Panc1 (cell line): ENCODE results near the gene SGCB.

Experiments used
- POLR2AphosphoS5 ChIP-seq: IDR thresholded peaks from 2 replicates; pipeline ENCODE4 v1.6.1; 2012; ENCODE audit warnings: mild to moderate bottlenecking, low read depth, low read length, moderate library complexity
- SIN3A ChIP-seq: IDR thresholded peaks from 2 replicates; pipeline ENCODE4 v1.6.1; 2012; ENCODE audit warnings: low read depth, mild to moderate bottlenecking, low read length, moderate library complexity, borderline replicate concordance; ENCODE audit not compliant: insufficient read depth
- TF ChIP-seq, protein P1 (sequence below): fragments of 450-650 bp; IDR thresholded peaks from 2 replicates; pipeline ENCODE4 v1.5.1; 2017; ENCODE audit warnings: mild to moderate bottlenecking
- TF ChIP-seq, protein P2 (sequence below), 2 experiments: IDR thresholded peaks; 2 replicates each; pipeline ENCODE4 v1.6.1; 2011 to 2012; ENCODE audit warnings: low read depth in 2 of 2, control low read depth in 1 of 2, low read length in 1 of 2, mild to moderate bottlenecking in 1 of 2, moderate library complexity in 1 of 2; ENCODE audit not compliant: insufficient read depth in 1 of 2

GRCh38 chr4:52028970-52029369, 9.1 kb downstream of the SGCB start:
- TF ChIP-seq, protein P1, sequence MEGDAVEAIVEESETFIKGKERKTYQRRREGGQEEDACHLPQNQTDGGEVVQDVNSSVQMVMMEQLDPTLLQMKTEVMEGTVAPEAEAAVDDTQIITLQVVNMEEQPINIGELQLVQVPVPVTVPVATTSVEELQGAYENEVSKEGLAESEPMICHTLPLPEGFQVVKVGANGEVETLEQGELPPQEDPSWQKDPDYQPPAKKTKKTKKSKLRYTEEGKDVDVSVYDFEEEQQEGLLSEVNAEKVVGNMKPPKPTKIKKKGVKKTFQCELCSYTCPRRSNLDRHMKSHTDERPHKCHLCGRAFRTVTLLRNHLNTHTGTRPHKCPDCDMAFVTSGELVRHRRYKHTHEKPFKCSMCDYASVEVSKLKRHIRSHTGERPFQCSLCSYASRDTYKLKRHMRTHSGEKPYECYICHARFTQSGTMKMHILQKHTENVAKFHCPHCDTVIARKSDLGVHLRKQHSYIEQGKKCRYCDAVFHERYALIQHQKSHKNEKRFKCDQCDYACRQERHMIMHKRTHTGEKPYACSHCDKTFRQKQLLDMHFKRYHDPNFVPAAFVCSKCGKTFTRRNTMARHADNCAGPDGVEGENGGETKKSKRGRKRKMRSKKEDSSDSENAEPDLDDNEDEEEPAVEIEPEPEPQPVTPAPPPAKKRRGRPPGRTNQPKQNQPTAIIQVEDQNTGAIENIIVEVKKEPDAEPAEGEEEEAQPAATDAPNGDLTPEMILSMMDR: no peak
- TF ChIP-seq POLR2AphosphoS5 (no peak), SIN3A (no peak)
- TF ChIP-seq, protein P2, sequence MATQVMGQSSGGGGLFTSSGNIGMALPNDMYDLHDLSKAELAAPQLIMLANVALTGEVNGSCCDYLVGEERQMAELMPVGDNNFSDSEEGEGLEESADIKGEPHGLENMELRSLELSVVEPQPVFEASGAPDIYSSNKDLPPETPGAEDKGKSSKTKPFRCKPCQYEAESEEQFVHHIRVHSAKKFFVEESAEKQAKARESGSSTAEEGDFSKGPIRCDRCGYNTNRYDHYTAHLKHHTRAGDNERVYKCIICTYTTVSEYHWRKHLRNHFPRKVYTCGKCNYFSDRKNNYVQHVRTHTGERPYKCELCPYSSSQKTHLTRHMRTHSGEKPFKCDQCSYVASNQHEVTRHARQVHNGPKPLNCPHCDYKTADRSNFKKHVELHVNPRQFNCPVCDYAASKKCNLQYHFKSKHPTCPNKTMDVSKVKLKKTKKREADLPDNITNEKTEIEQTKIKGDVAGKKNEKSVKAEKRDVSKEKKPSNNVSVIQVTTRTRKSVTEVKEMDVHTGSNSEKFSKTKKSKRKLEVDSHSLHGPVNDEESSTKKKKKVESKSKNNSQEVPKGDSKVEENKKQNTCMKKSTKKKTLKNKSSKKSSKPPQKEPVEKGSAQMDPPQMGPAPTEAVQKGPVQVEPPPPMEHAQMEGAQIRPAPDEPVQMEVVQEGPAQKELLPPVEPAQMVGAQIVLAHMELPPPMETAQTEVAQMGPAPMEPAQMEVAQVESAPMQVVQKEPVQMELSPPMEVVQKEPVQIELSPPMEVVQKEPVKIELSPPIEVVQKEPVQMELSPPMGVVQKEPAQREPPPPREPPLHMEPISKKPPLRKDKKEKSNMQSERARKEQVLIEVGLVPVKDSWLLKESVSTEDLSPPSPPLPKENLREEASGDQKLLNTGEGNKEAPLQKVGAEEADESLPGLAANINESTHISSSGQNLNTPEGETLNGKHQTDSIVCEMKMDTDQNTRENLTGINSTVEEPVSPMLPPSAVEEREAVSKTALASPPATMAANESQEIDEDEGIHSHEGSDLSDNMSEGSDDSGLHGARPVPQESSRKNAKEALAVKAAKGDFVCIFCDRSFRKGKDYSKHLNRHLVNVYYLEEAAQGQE (IDR thresholded peaks at IDR 0.05; ENCODE audit: insufficient read depth in 1 of 2, low read depth in 2 of 2, low read length in 1 of 2): no peak
